ENCODE measurements around the gene APPBP2. TPM values are rescaled to one million over a fixed set of nuclear protein-coding genes. Genes with fewer than 3 reads are reported as not detected.
"Not testable (repeated sequence)": the region's sequence is repeated elsewhere in the genome, so short reads cannot be mapped to it uniquely, and the experiment has no call there.

The APPBP2 gene, protein sequence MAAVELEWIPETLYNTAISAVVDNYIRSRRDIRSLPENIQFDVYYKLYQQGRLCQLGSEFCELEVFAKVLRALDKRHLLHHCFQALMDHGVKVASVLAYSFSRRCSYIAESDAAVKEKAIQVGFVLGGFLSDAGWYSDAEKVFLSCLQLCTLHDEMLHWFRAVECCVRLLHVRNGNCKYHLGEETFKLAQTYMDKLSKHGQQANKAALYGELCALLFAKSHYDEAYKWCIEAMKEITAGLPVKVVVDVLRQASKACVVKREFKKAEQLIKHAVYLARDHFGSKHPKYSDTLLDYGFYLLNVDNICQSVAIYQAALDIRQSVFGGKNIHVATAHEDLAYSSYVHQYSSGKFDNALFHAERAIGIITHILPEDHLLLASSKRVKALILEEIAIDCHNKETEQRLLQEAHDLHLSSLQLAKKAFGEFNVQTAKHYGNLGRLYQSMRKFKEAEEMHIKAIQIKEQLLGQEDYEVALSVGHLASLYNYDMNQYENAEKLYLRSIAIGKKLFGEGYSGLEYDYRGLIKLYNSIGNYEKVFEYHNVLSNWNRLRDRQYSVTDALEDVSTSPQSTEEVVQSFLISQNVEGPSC
- total RNA-seq (10 to 100 TPM; 17.5 to 26.7 TPM), total RNA-seq (47.9 to 82.6 reads per million in 2 donors)

DNA sequence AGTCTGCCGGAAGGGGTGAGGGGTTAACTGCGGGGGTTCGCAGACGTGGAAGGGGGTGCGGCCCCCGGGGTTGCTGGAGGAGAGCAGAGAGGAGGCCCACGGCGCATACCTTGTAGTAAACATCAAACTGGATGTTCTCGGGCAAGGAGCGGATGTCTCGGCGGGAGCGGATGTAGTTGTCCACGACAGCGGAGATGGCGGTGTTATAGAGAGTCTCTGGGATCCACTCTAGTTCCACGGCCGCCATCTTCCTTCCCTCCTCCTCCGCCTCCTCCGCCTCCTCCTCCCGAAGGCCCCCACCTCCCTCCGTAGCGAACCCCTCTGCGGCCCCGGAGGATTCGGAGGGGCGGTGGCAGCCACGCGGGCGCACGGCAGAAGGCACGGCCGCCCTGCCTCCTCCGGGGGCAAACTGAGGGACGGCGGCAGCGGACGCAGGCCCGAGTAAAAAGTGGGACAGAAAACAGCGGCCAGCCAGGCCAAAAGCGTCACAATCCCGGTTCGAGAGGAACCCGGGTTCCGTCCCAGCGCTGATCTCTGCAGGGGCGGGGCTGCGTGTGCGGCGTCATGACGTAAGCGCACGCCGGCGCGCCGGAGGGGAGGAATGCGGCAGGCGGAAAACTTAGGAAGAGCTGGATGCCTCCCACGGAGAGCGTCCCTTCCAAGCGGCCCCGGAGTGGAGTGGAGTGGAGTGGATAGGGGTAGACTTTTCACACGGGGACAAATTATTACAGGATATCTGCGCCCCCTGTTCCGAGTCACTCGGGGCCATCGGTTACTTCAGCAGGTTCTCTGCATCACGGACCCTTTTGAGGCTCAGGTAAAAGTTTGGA lies at the start of gene APPBP2:
Gene APPBP2 (minus strand): TSS at position 558 of the 830 bp plus-strand sequence. CDS start 311 bp downstream, at position 247.
- H3K4me1 Mint-ChIP-seq = peaks cover 39% of the 10 kb centered on the region
- ATAC-seq (peak; percentile 88), DNase-seq (peak; percentile 53 to 63 (median 62))
- H3K27me3 Mint-ChIP-seq = no peaks in the 10 kb centered on the region
- H3K4me3 Mint-ChIP-seq = peak within 1 kb of the TSS; percentile 98
- H3K27ac Mint-ChIP-seq = peak within 1 kb of the TSS; percentile 97
- peaks cover 4% of the 10 kb centered on the region for H3K36me3 Mint-ChIP-seq (ENCODE audit: low read depth)
- no peaks in the 10 kb centered on the region for H3K9me3 ChIP-seq (ENCODE audit: control insufficient read depth, low read length, poor library complexity, severe bottlenecking)

DNA sequence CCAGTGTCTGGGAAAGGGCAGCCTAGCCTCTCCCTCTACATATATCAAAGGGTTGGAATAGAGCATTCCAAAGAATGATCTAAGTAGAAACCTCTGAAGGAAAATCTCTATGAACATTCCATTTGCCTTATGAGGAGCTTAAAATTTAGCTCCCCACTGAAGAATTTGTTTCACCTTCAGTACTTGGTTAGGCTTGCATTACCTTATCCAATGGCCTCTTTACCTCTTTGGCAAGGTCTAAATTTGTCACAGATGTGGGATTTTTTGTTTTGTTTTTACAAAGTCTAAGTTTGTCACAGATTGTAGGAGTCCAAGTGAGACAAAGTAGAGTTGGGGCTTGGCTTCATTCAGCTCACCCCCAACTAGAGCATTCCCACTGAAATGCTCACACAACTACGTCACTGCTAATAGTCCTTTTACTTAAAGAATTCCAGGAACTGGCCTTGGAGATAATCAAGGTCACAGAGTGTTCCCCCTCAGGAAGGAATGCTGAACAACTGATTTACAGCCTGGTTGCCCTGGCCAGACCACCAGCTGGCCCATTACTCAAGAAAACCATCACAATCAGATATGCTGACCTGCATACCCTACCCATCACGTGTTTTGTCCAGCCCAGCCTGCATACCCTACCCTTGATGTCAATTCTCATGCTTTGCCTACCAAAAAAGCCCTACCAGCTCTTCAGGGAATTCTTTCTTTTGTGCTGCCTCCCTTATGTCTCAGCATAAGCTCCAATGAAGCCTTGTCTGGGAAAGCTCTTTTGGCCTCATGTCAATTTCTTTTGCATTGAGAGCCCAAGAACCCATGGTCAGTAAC lies 47.4 kb upstream of the APPBP2 start:
- no peak overlapping the region for H3K4me3 Mint-ChIP-seq
- DNase-seq (no peak), ATAC-seq (no peak)
- H3K9me3 ChIP-seq (ENCODE audit: control insufficient read depth, low read length, poor library complexity, severe bottlenecking) = no peaks in the 10 kb centered on the region
- H3K27me3 Mint-ChIP-seq = peaks cover 12% of the 10 kb centered on the region
- no peaks in the 10 kb centered on the region for H3K36me3 Mint-ChIP-seq (ENCODE audit: low read depth)
- H3K27ac Mint-ChIP-seq = no peak overlapping the region
- peaks cover 7% of the 10 kb centered on the region for H3K4me1 Mint-ChIP-seq

DNA sequence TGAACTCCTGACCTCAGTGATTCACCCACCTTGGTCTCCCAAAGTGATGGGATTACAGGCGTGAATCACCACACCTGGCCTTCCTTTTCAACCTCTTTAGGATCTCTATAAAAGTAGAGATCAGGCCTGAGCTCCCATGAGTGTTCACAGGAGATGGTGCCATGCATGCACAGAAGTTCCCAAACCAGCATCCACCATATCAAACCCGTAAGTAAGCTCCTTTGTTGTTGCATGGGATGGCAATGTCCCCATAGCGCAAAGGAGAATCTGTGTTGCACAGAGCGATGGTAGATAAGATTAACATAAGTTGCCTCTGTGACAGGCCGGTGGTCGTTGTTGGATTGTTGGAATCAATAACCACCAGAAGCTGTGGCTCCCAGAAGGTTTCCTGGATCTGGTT lies 39.2 kb upstream of the APPBP2 start:
- H3K9me3 ChIP-seq (ENCODE audit: control insufficient read depth, low read length, poor library complexity, severe bottlenecking) = no peaks in the 10 kb centered on the region
- no peaks in the 10 kb centered on the region for H3K36me3 Mint-ChIP-seq (ENCODE audit: low read depth)
- ATAC-seq = no peak
- DNase-seq = no peak
- peaks cover 8% of the 10 kb centered on the region for H3K27me3 Mint-ChIP-seq
- peaks cover 3% of the 10 kb centered on the region for H3K4me1 Mint-ChIP-seq
- no peak overlapping the region for H3K4me3 Mint-ChIP-seq
- H3K27ac Mint-ChIP-seq = no peak overlapping the region

DNA sequence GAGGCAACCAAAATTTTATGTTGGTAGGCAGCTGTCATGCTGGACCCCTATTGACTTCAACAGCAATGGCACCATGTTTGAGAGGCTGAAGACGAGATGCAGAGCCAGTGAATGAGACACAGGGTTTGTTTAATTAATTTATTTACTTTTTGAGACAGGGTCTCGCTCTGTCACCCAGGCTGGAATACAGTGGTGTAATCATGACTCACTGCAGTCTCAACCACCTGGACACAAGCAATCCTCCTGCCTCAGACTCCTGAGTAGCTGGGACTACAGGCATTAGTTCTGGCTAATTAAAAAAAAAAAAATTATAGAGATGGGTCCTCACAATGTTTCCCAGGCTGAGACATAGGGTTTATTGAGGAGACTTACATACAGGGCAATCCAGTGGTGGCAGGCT lies 37.7 kb upstream of the APPBP2 start:
- H3K27me3 Mint-ChIP-seq = peaks cover 8% of the 10 kb centered on the region
- H3K27ac Mint-ChIP-seq = no peak overlapping the region
- no peak for DNase-seq
- ATAC-seq = no peak
- H3K36me3 Mint-ChIP-seq (ENCODE audit: low read depth) = no peaks in the 10 kb centered on the region
- no peaks in the 10 kb centered on the region for H3K9me3 ChIP-seq (ENCODE audit: control insufficient read depth, low read length, poor library complexity, severe bottlenecking)
- no peak overlapping the region for H3K4me3 Mint-ChIP-seq
- no peaks in the 10 kb centered on the region for H3K4me1 Mint-ChIP-seq

DNA sequence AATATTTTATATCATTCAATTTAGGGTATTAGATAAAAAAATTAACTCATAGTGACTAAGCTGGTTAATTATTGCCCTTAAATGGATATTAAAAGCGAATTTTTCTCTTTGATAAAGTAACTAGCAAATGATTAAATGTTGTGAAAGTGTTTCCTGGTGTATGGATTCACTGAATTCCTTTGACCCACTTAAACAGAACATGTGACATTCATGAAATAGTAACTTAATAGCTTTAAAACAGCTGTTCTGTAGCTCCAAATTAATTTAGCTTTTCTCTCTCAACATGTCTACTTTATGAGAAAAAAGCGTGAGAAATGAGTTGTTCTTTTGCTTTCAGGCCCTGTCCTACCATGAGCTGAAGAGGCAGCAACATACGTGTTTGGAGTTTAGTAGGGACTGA lies 36.4 kb upstream of the APPBP2 start:
- H3K27me3 Mint-ChIP-seq = peaks cover 8% of the 10 kb centered on the region

DNA sequence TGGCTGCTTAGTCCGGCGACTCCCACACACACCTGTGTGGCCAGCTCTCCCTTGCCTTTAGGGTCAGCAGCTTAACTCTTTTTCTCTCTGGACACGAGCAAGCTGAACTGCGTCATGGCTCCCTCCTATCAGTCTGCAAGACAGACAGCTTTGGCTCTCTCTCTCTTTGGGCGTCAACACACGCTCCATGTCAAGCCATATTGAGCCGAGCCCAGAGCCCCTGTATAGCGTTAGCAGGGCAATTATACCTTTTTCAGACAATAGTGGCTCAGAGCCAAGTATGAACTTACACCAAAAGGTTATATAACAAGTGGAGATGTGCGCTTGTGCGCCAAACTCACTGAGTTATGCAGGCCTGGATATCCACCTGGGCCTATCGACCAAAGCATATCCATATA lies 34.8 kb upstream of the APPBP2 start:
- Mint-ChIP-seq H3K4me1 (no peaks in the 10 kb centered on the region), H3K27me3 (peaks cover 8% of the 10 kb centered on the region), H3K36me3 (ENCODE audit: low read depth) (peaks cover 2% of the 10 kb centered on the region), H3K4me3 (no peak overlapping the region), H3K27ac (no peak overlapping the region)
- DNase-seq (no peak), ATAC-seq (no peak)
- H3K9me3 ChIP-seq (ENCODE audit: control insufficient read depth, low read length, poor library complexity, severe bottlenecking) = no peaks in the 10 kb centered on the region

More for the DNA sequence above, 36.4 kb upstream of the APPBP2 start:
- DNase-seq = no peak
- no peak overlapping the region for H3K4me3 Mint-ChIP-seq
- no peak overlapping the region for H3K27ac Mint-ChIP-seq
- no peak for ATAC-seq
- no peaks in the 10 kb centered on the region for H3K9me3 ChIP-seq (ENCODE audit: control insufficient read depth, low read length, poor library complexity, severe bottlenecking)
- H3K36me3 Mint-ChIP-seq (ENCODE audit: low read depth) = no peaks in the 10 kb centered on the region
- H3K4me1 Mint-ChIP-seq = no peaks in the 10 kb centered on the region

DNA sequence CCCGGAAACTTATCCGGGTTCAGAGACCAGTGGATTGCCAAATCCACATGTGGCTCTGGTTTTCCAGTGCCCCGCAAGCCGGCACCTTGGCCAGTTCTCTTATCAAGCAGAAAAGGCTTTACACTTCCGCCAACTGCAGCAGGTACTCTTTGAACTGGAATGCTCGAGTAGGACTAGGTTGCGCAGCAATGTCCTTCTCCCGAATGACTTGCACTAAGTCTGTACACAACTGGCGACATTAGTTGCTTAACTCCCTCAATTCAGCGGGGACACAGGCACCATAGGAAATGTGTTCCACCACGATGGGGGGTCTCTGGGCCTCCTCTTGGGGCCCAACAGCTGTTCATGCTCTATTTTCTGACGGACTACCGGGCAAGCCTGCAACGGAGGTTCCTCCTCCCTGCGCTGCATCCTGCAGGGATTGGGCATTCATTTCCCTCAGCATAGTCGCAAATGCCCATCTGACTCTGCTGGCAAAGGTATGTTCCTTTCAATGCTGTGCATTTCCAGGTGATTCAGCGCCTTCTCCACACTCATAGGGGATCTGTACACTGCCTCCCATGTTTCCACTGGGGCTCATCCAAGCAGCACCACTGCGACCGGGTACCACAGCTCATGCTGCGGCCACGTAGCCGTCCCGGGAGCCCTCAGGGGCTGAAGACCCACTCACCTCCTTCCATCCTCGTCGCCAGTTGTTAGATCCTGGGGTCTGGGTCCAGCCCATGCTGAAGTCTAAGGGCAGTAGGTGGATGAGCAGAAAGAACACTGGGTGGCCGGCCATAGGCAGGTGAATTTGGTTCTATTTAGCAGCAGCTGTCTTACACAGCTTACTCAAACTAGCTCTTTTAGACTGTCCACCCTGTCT lies 34.2 kb upstream of the APPBP2 start:
- H3K27ac Mint-ChIP-seq = no peak overlapping the region
- DNase-seq (no peak), ATAC-seq (no peak)
- no peaks in the 10 kb centered on the region for H3K9me3 ChIP-seq (ENCODE audit: control insufficient read depth, low read length, poor library complexity, severe bottlenecking)
- peaks cover 3% of the 10 kb centered on the region for H3K36me3 Mint-ChIP-seq (ENCODE audit: low read depth)
- no peak overlapping the region for H3K4me3 Mint-ChIP-seq
- H3K4me1 Mint-ChIP-seq = no peaks in the 10 kb centered on the region
- peaks cover 8% of the 10 kb centered on the region for H3K27me3 Mint-ChIP-seq

DNA sequence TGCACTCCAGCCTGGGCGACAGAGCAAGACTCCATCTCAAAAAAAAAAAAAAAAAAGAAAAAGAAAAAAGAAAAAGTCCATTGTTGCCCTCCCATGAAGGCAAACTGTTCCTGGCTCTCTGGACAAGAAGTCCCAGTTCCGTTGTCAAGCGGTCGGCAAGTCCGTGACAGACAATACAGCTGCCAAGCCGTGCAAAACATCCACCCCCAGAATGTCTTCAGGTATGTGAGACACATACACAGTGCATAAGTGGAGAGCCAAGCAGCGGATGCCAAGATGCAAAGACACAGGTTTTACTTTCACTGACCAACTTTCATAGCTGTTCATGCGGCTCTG lies 33.6 kb upstream of the APPBP2 start:
- Mint-ChIP-seq H3K4me3 (no peak overlapping the region), H3K27me3 (peaks cover 8% of the 10 kb centered on the region), H3K36me3 (ENCODE audit: low read depth) (peaks cover 3% of the 10 kb centered on the region), H3K4me1 (no peaks in the 10 kb centered on the region), H3K27ac (no peak overlapping the region)
- ATAC-seq (no peak), DNase-seq (no peak)
- no peaks in the 10 kb centered on the region for H3K9me3 ChIP-seq (ENCODE audit: control insufficient read depth, low read length, poor library complexity, severe bottlenecking)

DNA sequence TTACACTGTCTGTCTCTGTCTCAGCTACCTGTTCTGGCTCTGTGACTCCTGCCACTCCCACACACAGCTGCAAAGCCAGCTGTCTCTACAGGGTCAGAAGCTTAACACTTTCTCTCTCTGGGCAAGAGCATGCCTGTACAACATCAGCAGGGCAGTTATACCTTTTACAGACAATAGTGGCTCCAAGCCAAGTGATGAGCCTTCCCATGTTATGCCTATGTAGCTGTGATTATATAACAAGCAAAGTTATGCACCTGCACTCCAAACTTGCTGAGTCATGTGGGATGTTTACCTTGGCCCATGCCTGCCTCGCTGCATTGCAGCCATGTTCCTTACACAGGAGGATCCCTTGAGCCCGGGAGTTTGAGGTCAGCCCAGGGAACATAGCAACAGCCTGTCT lies 31.8 kb upstream of the APPBP2 start:
- DNase-seq = no peak
- no peak overlapping the region for H3K27ac Mint-ChIP-seq
- H3K27me3 Mint-ChIP-seq = peaks cover 8% of the 10 kb centered on the region
- no peak for ATAC-seq
- no peak overlapping the region for H3K4me3 Mint-ChIP-seq
- no peaks in the 10 kb centered on the region for H3K4me1 Mint-ChIP-seq
- no peaks in the 10 kb centered on the region for H3K9me3 ChIP-seq (ENCODE audit: control insufficient read depth, low read length, poor library complexity, severe bottlenecking)
- peaks cover 3% of the 10 kb centered on the region for H3K36me3 Mint-ChIP-seq (ENCODE audit: low read depth)

DNA sequence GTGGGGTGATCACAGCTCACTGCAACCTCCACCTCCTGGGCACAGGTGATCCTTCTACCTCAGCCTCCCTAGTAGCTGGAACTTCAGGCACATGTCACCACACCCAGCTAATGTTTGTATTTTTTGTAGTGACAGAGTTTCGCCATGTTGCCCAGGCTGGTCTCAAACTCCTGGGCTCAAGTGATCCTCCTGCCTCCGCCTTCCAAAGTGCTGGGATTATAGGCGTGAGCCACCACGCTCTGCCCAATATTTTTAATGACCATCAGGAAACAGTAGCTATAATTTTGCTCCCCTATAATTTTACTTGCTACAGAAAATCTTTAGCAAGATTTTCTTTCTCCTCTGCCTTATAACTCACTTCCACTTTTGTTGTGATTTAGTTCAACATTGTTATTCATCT lies 29.7 kb upstream of the APPBP2 start:
- H3K9me3 ChIP-seq (ENCODE audit: control insufficient read depth, low read length, poor library complexity, severe bottlenecking) = no peaks in the 10 kb centered on the region
- Mint-ChIP-seq H3K36me3 (ENCODE audit: low read depth) (peaks cover 3% of the 10 kb centered on the region), H3K4me3 (no peak overlapping the region), H3K27ac (no peak overlapping the region), H3K27me3 (peaks cover 5% of the 10 kb centered on the region), H3K4me1 (no peaks in the 10 kb centered on the region)
- no peak for ATAC-seq
- DNase-seq = no peak

DNA sequence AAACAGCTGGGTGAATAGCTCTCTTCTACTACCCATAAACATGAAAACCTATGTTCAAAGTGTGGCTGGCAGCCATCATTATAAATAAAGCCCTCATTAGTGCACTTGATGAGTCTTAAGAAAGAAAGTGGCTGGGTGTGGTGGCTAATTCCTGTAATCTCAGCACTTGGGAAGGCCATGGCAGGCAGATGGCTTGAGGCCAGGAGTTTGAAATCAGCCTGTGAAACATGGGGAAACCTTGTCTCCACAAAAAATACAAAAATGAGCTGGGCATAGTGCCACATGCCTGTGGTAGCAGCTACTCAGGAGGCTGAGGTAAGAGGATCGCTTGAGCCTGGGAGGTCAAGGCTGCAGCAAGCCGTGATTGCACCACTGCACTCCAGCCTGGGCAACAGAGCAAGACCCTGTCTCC lies 28.3 kb upstream of the APPBP2 start:
- no peaks in the 10 kb centered on the region for H3K9me3 ChIP-seq (ENCODE audit: control insufficient read depth, low read length, poor library complexity, severe bottlenecking)
- peaks cover 3% of the 10 kb centered on the region for H3K36me3 Mint-ChIP-seq (ENCODE audit: low read depth)
- H3K4me3 Mint-ChIP-seq = no peak overlapping the region
- ATAC-seq (no peak), DNase-seq (no peak)
- H3K27ac Mint-ChIP-seq = no peak overlapping the region
- H3K27me3 Mint-ChIP-seq = no peaks in the 10 kb centered on the region
- no peaks in the 10 kb centered on the region for H3K4me1 Mint-ChIP-seq

DNA sequence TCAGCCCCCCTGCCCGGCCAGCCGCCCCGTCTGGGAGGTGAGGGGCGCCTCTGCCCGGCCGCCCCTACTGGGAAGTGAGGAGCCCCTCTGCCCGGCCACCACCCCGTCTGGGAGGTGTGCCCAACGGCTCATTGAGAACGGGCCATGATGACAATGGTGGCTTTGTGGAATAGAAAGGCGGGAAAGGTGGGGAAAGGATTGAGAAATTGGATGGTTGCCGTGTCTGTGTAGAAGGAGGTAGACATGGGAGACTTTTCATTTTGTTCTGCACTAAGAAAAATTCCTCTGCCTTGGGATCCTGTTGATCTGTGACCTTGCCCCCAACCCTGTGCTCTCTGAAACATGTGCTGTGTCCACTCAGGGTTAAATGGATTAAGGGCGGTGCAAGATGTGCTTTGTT lies 26.2 kb upstream of the APPBP2 start:
- H3K4me1 Mint-ChIP-seq; H3K27me3 Mint-ChIP-seq; H3K27ac Mint-ChIP-seq; ATAC-seq; H3K4me3 Mint-ChIP-seq; H3K9me3 ChIP-seq (ENCODE audit: control insufficient read depth, low read length, poor library complexity, severe bottlenecking); H3K36me3 Mint-ChIP-seq (ENCODE audit: low read depth); DNase-seq: not testable (repeated sequence)

Data from T-helper 17 cell (primary cell).